Transverse colon (tissue), 4 donors: Measurements from ENCODE around the gene COMMD4.

Experiments
- EP300 ChIP-seq: sonication (generic); formaldehyde crosslinking; IDR thresholded peaks from one replicate; pipeline ENCODE4 v1.6.1; 2017; ENCODE audit warnings: antibody characterized with exemption, low read depth
- POLR2A ChIP-seq: fragments of 450-650 bp; IDR thresholded peaks from one replicate; pipeline ENCODE4 v1.6.1; 2016; ENCODE audit warnings: antibody characterized with exemption, mild to moderate bottlenecking, moderate library complexity
- POLR2AphosphoS5 ChIP-seq, 3 donors: sonication (generic); formaldehyde crosslinking; IDR thresholded peaks; one replicate each; pipeline ENCODE4 v1.6.1; 2016; ENCODE audit warnings: antibody characterized with exemption in 3 of 3
- TF ChIP-seq, protein P1 (sequence below), 5 experiments: fragments of 200-600 bp in 3 of 5; fragments of 450-650 bp in 2 of 5; sonication (generic) in 3 of 5; IDR thresholded peaks; 1 replicate in 2 of 5; 2 replicates in 3 of 5; pipeline ENCODE4 v1.5.1; 2016 to 2017; ENCODE audit warnings: antibody characterized with exemption in 5 of 5, inconsistent platforms in 3 of 5, mild to moderate bottlenecking in 2 of 5, moderate library complexity in 1 of 5

DNA sequence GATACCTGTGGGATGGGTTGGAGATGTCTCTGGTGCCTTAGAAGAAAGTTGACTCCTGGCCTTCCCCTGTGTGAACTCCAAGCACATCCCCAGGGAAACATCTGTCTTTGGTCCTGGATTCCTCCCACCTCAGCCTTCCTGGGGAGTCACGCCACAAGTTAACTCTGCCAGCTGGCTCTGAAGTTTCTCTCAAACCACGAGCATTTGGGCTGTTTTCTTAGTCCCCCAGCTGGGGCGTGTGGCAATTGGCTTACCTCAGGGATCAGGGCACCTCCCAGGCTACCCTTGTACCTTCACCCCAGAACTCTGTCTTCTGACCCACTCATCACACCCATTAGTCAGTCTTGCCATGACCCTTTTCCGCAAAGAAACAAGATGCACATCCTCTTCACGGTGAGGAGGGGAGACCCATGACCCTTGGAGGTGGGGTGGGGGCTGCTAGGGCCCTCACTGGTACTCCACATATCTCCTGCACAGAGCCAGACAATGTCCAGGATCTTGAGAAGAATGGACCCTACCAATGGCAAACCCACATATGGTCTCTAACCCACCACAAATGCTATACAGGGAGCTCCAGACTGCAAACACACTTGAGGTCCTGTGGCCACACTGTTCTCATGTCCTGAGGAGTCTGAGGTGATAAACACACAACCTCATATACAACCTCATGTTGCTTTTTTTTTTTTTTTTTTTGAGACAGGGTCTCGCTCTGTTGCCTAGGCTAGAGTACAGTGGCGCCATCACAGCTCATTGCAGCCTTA lies 14.9 kb downstream of the COMMD4 start:
- TF ChIP-seq, protein P1, sequence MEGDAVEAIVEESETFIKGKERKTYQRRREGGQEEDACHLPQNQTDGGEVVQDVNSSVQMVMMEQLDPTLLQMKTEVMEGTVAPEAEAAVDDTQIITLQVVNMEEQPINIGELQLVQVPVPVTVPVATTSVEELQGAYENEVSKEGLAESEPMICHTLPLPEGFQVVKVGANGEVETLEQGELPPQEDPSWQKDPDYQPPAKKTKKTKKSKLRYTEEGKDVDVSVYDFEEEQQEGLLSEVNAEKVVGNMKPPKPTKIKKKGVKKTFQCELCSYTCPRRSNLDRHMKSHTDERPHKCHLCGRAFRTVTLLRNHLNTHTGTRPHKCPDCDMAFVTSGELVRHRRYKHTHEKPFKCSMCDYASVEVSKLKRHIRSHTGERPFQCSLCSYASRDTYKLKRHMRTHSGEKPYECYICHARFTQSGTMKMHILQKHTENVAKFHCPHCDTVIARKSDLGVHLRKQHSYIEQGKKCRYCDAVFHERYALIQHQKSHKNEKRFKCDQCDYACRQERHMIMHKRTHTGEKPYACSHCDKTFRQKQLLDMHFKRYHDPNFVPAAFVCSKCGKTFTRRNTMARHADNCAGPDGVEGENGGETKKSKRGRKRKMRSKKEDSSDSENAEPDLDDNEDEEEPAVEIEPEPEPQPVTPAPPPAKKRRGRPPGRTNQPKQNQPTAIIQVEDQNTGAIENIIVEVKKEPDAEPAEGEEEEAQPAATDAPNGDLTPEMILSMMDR (IDR thresholded peaks at IDR 0.05) = no peak
- TF ChIP-seq POLR2A = no peak
- TF ChIP-seq POLR2AphosphoS5 (IDR thresholded peaks at IDR 0.05) = no peak
- TF ChIP-seq EP300 = no peak
